IMR-90 (cell line): ENCODE measurements around the gene HGF. TPM values are rescaled to one million over a fixed set of nuclear protein-coding genes. Genes with fewer than 3 reads are reported as not detected.

ENCODE experiments used
- ATAC-seq: fragments of 200-7000 bp; cut with Tn5 transposase; 2 replicates; pipeline ENCODE4 v1.9.1; 2020; ENCODE audit warnings: low read depth, mild to moderate bottlenecking, moderate library complexity
- BruUV-seq: library from RNA; stranded (reverse); fragments of 400-500 nt; replicated peaks from 2 replicates; lab custom pipeline; 2021; lab: Mats Ljungman, UMichigan
- CTCF ChIA-PET: fragments of 300-600 bp; formaldehyde crosslinking; extraction: SDS; loops from one replicate; lab custom pipeline; 2021; ENCODE audit warnings: antibody characterized with exemption; lab: Yijun Ruan, JAX
- POLR2A ChIA-PET: fragments of 300-600 bp; sonication (Branson Sonifier 250); formaldehyde crosslinking; loops from one replicate; lab custom pipeline; 2022; ENCODE audit warnings: antibody characterized with exemption; ENCODE audit not compliant: unreplicated experiment; lab: Charles Lee
- DNase-seq: peaks from one replicate; pipeline ENCODE4 v3.0.0; 2013
- H2AFZ ChIP-seq: replicated peaks from 2 replicates; pipeline ENCODE3; 2013; ENCODE audit warnings: low read length, mild to moderate bottlenecking; ENCODE audit not compliant: poor library complexity
- H2AK5ac ChIP-seq: 2 replicates; pipeline ENCODE4 v1.6.1; 2013; ENCODE audit warnings: low read depth, low read length, inconsistent platforms
- H2AK9ac ChIP-seq: replicated peaks from 2 replicates; pipeline ENCODE3; 2013; ENCODE audit warnings: mild to moderate bottlenecking, low read depth, low read length, moderate library complexity; ENCODE audit not compliant: poor library complexity
- H2BK120ac ChIP-seq: 2 replicates; pipeline ENCODE4 v1.6.1; 2013; ENCODE audit warnings: low read depth, low read length, inconsistent platforms
- H2BK15ac ChIP-seq: 3 replicates; pipeline ENCODE4 v1.6.1; 2013; ENCODE audit warnings: low read depth, low read length, inconsistent platforms
- H2BK20ac ChIP-seq: 2 replicates; pipeline ENCODE4 v1.6.1; 2013; ENCODE audit warnings: low read depth, mild to moderate bottlenecking, inconsistent platforms, low read length, moderate library complexity
- H2BK5ac ChIP-seq: 2 replicates; pipeline ENCODE4 v1.6.1; 2013; ENCODE audit warnings: mild to moderate bottlenecking, low read depth, low read length, inconsistent platforms; ENCODE audit not compliant: poor library complexity, severe bottlenecking
- H3K14ac ChIP-seq: replicated peaks from 2 replicates; pipeline ENCODE4 v1.6.1; 2013; ENCODE audit warnings: low read depth, low read length, inconsistent platforms
- H3K18ac ChIP-seq: 2 replicates; pipeline ENCODE4 v1.6.1; 2013; ENCODE audit warnings: low read depth, low read length, control low read depth
- H3K23ac ChIP-seq: 2 replicates; pipeline ENCODE4 v1.6.1; 2013; ENCODE audit warnings: low read depth, low read length, inconsistent platforms
- H3K27ac ChIP-seq: 2 replicates; pipeline ENCODE4 v1.5.1; 2013; ENCODE audit warnings: mild to moderate bottlenecking, control low read depth, low read length; ENCODE audit not compliant: insufficient read depth
- H3K27me3 ChIP-seq: 2 replicates; pipeline ENCODE4 v1.6.1; 2013; ENCODE audit warnings: low read length; ENCODE audit not compliant: control insufficient read depth, insufficient read depth
- H3K36me3 ChIP-seq: 2 replicates; pipeline ENCODE4 v1.6.1; 2013; ENCODE audit warnings: low read length, mixed read lengths; ENCODE audit not compliant: control insufficient read depth, insufficient read depth
- H3K4ac ChIP-seq: 2 replicates; pipeline ENCODE4 v1.6.1; 2013; ENCODE audit warnings: low read depth, low read length, inconsistent platforms
- H3K4me1 ChIP-seq: 2 replicates; pipeline ENCODE4 v1.6.1; 2013; ENCODE audit warnings: low read length, mixed read lengths; ENCODE audit not compliant: control insufficient read depth, insufficient read depth
- H3K4me2 ChIP-seq: 2 replicates; pipeline ENCODE4 v1.6.1; 2013; ENCODE audit warnings: low read depth, mild to moderate bottlenecking, control low read depth, low read length, moderate library complexity
- H3K4me3 ChIP-seq: 2 replicates; pipeline ENCODE4 v1.5.1; 2013; ENCODE audit warnings: low read depth, mild to moderate bottlenecking, control low read depth, low read length, moderate library complexity; ENCODE audit not compliant: insufficient read depth
- H3K56ac ChIP-seq: 2 replicates; pipeline ENCODE4 v1.6.1; 2013; ENCODE audit warnings: low read length, inconsistent platforms; ENCODE audit not compliant: insufficient read depth; ENCODE audit errors: extremely low read depth
- H3K79me1 ChIP-seq, 2 experiments: 2 replicates each; pipeline ENCODE4 v1.6.1; 2013; ENCODE audit warnings: low read length in 2 of 2, inconsistent platforms in 1 of 2, low read depth in 1 of 2
- H3K9ac ChIP-seq: 2 replicates; pipeline ENCODE4 v1.6.1; 2013; ENCODE audit warnings: low read depth, low read length, control low read depth
- H3K9me1 ChIP-seq: 2 replicates; pipeline ENCODE4 v1.6.1; 2013; ENCODE audit warnings: low read length, inconsistent platforms; ENCODE audit not compliant: insufficient read depth
- H3K9me3 ChIP-seq: 2 replicates; pipeline ENCODE4 v1.6.1; 2013; ENCODE audit warnings: low read length; ENCODE audit not compliant: control insufficient read depth, insufficient read depth
- H4K20me1 ChIP-seq: 2 replicates; pipeline ENCODE4 v1.6.1; 2013; ENCODE audit warnings: low read length, inconsistent platforms; ENCODE audit not compliant: insufficient read depth
- H4K5ac ChIP-seq: 2 replicates; pipeline ENCODE4 v1.6.1; 2013; ENCODE audit warnings: mild to moderate bottlenecking, low read depth, low read length, control low read depth
- H4K8ac ChIP-seq, 2 experiments: 2 replicates each; pipeline ENCODE4 v1.6.1; 2013; ENCODE audit warnings: low read depth in 2 of 2, low read length in 2 of 2, control low read depth in 1 of 2, inconsistent platforms in 1 of 2
- H4K91ac ChIP-seq: 2 replicates; pipeline ENCODE4 v1.6.1; 2013; ENCODE audit warnings: low read depth, low read length, inconsistent platforms; ENCODE audit not compliant: insufficient read depth
- CEBPB ChIP-seq: IDR thresholded peaks from 2 replicates; pipeline ENCODE4 v1.6.1; 2012; ENCODE audit warnings: low read depth, low read length, improper control_type of control experiment
- CHD1 ChIP-seq: IDR thresholded peaks from 2 replicates; pipeline ENCODE4 v1.6.1; 2012; ENCODE audit warnings: low read depth, low read length, improper control_type of control experiment
- MAFK ChIP-seq: IDR thresholded peaks from 2 replicates; pipeline ENCODE4 v1.6.1; 2012; ENCODE audit warnings: low read depth, low read length, improper control_type of control experiment
- MAZ ChIP-seq: IDR thresholded peaks from 2 replicates; pipeline ENCODE4 v1.6.1; 2012; ENCODE audit warnings: low read depth, mild to moderate bottlenecking, low read length, improper control_type of control experiment, moderate library complexity, borderline replicate concordance
- RCOR1 ChIP-seq: IDR thresholded peaks from 2 replicates; pipeline ENCODE4 v1.6.1; 2012; ENCODE audit warnings: mild to moderate bottlenecking, low read length, improper control_type of control experiment; ENCODE audit not compliant: insufficient replicate concordance
- RFX5 ChIP-seq: IDR thresholded peaks from 2 replicates; pipeline ENCODE4 v1.8.0; 2012; ENCODE audit warnings: low read depth, mild to moderate bottlenecking, low read length, moderate library complexity
- SMC3 ChIP-seq: fragments of 150-350 bp; IDR thresholded peaks from 2 replicates; pipeline ENCODE4 v1.6.1; 2016; ENCODE audit warnings: low read depth, mild to moderate bottlenecking, antibody characterized with exemption, low read length, moderate library complexity
- WGBS, 2 experiments: methylation state at CpG; one replicate each; pipeline versions ENCODE4 v1.1.5 to v1.1.7; 2013; ENCODE audit warnings: missing lambda C conversion rate in 2 of 2; ENCODE audit not compliant: insufficient read length in 1 of 2; ENCODE audit errors: extremely low coverage in 2 of 2; 5-methylcytosine and 5-hydroxymethylcytosine counted together
- dilution Hi-C: fragments of 300-500 bp; cut with HindIII; formaldehyde crosslinking; loops from one replicate; pipeline ENCODE4 v1.14.3; 2018; ENCODE audit warnings: low sequenced_read_pairs; ENCODE audit not compliant: unreplicated experiment
- in situ Hi-C: fragments of 300-500 bp; cut with MboI; formaldehyde crosslinking; loops from 3 replicates; pipeline ENCODE4 v1.14.3; 2019; ENCODE audit warnings: low sequenced_read_pairs, inconsistent platforms, mixed read lengths
- intact Hi-C: fragments of 100-400 bp; cut with micrococcal nuclease; formaldehyde crosslinking; loops from 2 replicates; pipeline ENCODE4 v1.10.0; 2022
- polyA plus RNA-seq, 3 experiments: library from polyadenylated mRNA; depleted of rRNA; stranded (reverse); fragments of >200 nt; gene quantifications; 2 replicates each; pipeline ENCODE4 v1.2.3, GENCODE V29; 2012; ENCODE audit warnings: low replicate concordance in 1 of 3
- total RNA-seq: library from RNA; depleted of rRNA; stranded (reverse); fragments of >200 nt; gene quantifications from 2 replicates; pipeline ENCODE4 v1.2.3, GENCODE V29; 2012
- TF ChIP-seq, protein P1 (sequence below): conservative IDR thresholded peaks from 2 replicates; pipeline ENCODE4 v1.5.1; 2012; ENCODE audit warnings: mild to moderate bottlenecking, low read depth, low read length, improper control_type of control experiment
- TF ChIP-seq, protein P2 (sequence below): fragments of 150-350 bp; IDR thresholded peaks from 2 replicates; pipeline ENCODE4 v1.6.1; 2017; ENCODE audit warnings: mild to moderate bottlenecking, antibody characterized with exemption, low read length, low read depth

The HGF gene
- total and polyA plus RNA-seq, 2 of the 4 experiments (the other 2 are of a cell fraction): 16.8 to 50.9 TPM

DNA sequence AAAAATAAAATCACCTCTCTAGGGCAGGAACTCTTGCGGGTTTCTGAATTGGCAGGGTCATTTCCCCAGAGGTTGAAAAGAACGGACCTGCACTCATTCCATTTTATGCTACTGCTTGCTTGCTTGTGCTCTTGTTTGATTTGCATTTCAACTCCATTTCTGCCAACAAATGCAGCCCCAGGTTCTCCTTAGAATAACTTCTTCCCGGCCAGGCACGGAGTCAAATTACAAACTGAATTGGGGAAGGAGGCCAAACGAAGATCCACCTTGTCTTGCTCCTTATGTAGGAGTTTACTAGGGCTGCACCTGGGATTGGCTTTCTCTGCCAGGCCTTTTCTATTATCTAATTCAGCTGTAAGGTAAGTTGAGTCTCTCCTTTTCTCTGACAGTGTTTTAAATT, 79.6 kb downstream of the HGF start:
- H3K4me3 ChIP-seq: no peak overlapping the region
- H2BK120ac ChIP-seq: peak overlapping the region; percentile 85
- no peaks in the 10 kb centered on the region for H3K36me3 ChIP-seq
- POLR2A ChIA-PET: no interaction called here
- H3K9me1 ChIP-seq: peaks cover 4% of the 10 kb centered on the region; the same call in 1 of the 2 replicates
- H2AK9ac ChIP-seq: no peak overlapping the region
- H3K14ac ChIP-seq: peak overlapping the region; percentile 75
- in situ Hi-C loops (no loop called here), dilution Hi-C loops (no loop called here), intact Hi-C loops (loop anchor here (5.0 kb wide), 1 partner anchor 188 kb away; no protein-coding TSS in a partner anchor)
- H3K27ac ChIP-seq: peak overlapping the region; percentile 39; the same call in 1 of the 2 replicates
- H3K4ac ChIP-seq: peak overlapping the region; percentile 57
- no peak for ATAC-seq
- DNase-seq: no peak
- H3K79me1 ChIP-seq: no peaks in the 10 kb centered on the region
- no peaks in the 10 kb centered on the region for H3K9me3 ChIP-seq
- peak overlapping the region; percentile 81 for H2BK15ac ChIP-seq
- peak overlapping the region; percentile 46 for H3K4me2 ChIP-seq
- WGBS, 2 experiments: 80% methylated on average over 1 of the region's 5 CpGs; no CpG with 5 or more reads in 1 of the 2 experiments
- peak overlapping the region; percentile 50 for H3K56ac ChIP-seq
- CTCF ChIA-PET: interaction anchor here (1.0 kb wide), 1 partner anchor 188 kb away, joined by 3 read pairs; no protein-coding TSS in a partner anchor
- peak overlapping the region; percentile 83 for H4K5ac ChIP-seq
- H2AFZ ChIP-seq: peak overlapping the region; percentile 64
- BruUV-seq: no TSS peak
- peak overlapping the region; percentile 93 for H2BK5ac ChIP-seq
- peak overlapping the region; percentile 2; the same call in 1 of the 2 replicates for H3K9ac ChIP-seq
- peak overlapping the region; percentile 86; the same call in 1 of the 2 replicates for H4K91ac ChIP-seq
- TF ChIP-seq SMC3 (no peak), CEBPB (no peak), CHD1 (no peak), MAFK (no peak), MAZ (no peak), RFX5 (no peak), RCOR1 (no peak)
- TF ChIP-seq, protein P1, sequence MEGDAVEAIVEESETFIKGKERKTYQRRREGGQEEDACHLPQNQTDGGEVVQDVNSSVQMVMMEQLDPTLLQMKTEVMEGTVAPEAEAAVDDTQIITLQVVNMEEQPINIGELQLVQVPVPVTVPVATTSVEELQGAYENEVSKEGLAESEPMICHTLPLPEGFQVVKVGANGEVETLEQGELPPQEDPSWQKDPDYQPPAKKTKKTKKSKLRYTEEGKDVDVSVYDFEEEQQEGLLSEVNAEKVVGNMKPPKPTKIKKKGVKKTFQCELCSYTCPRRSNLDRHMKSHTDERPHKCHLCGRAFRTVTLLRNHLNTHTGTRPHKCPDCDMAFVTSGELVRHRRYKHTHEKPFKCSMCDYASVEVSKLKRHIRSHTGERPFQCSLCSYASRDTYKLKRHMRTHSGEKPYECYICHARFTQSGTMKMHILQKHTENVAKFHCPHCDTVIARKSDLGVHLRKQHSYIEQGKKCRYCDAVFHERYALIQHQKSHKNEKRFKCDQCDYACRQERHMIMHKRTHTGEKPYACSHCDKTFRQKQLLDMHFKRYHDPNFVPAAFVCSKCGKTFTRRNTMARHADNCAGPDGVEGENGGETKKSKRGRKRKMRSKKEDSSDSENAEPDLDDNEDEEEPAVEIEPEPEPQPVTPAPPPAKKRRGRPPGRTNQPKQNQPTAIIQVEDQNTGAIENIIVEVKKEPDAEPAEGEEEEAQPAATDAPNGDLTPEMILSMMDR: no peak
- TF ChIP-seq, protein P2, sequence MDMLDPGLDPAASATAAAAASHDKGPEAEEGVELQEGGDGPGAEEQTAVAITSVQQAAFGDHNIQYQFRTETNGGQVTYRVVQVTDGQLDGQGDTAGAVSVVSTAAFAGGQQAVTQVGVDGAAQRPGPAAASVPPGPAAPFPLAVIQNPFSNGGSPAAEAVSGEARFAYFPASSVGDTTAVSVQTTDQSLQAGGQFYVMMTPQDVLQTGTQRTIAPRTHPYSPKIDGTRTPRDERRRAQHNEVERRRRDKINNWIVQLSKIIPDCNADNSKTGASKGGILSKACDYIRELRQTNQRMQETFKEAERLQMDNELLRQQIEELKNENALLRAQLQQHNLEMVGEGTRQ: no peak
- H3K18ac ChIP-seq: peak overlapping the region; percentile 83
- no peaks in the 10 kb centered on the region for H4K20me1 ChIP-seq
- peak overlapping the region; percentile 31; the same call in 1 of the 2 replicates for H2AK5ac ChIP-seq
- peak overlapping the region; percentile 40; the same call in 1 of the 2 replicates for H3K23ac ChIP-seq
- peaks cover 13% of the 10 kb centered on the region; the same call in 1 of the 2 replicates for H3K4me1 ChIP-seq
- peak overlapping the region; percentile 37 to 67 for H4K8ac ChIP-seq
- peak overlapping the region; percentile 93 for H2BK20ac ChIP-seq
- no peaks in the 10 kb centered on the region for H3K27me3 ChIP-seq
